BE2C (cell line): Measurements from ENCODE around the gene TMIGD3.

Experiments used
- DNase-seq: peaks from one replicate; pipeline ENCODE4 v3.0.0-alpha.2; 2020
- H3K27me3 ChIP-seq: fragments of 250-450 bp; sonication (Bioruptor Pico); 2 replicates; pipeline ENCODE4 v1.5.1; 2020; ENCODE audit warnings: mild to moderate bottlenecking
- H3K36me3 ChIP-seq: fragments of 250-450 bp; sonication (Bioruptor Pico); 2 replicates; pipeline ENCODE4 v1.5.1; 2020; ENCODE audit warnings: mild to moderate bottlenecking
- H3K4me1 ChIP-seq: fragments of 250-450 bp; sonication (Bioruptor Pico); 2 replicates; pipeline ENCODE4 v1.5.1; 2020
- H3K4me3 ChIP-seq: 2 replicates; pipeline ENCODE4 v1.5.1; 2011; ENCODE audit warnings: low read depth, low read length
- H3K9me3 ChIP-seq: fragments of 250-450 bp; sonication (Bioruptor Pico); 2 replicates; pipeline ENCODE4 v1.5.1; 2020
- TF ChIP-seq, protein P1 (sequence below): IDR thresholded peaks from 2 replicates; pipeline ENCODE4 v1.5.1; 2012; ENCODE audit warnings: mild to moderate bottlenecking, low read depth, low read length

Gene TMIGD3

DNA sequence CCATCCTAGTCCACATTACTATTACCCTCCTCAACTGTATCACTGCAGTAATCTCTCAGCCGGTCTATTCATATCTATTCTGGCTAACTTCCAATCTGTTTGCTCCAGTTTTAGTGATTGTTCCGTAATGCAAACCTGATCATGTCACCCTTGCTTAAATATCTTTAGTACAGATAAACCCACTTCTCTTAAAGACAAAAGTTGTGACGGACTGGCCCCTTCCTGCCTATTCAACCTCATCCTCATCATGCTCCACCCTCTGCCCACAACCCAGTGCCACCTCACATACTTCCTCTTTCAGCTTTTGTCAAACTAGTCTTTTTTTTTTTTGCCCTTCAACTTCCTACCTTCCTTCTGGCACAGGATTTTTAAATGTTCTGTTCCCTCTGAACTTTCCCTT lies 32.4 kb downstream of the TMIGD3 start:
- DNase-seq, result no peak
- H3K9me3 ChIP-seq, result no peaks in the 10 kb centered on the region
- H3K4me1 ChIP-seq, result no peaks in the 10 kb centered on the region; the same call in 1 of the 2 replicates
- H3K27me3 ChIP-seq, result no peaks in the 10 kb centered on the region
- H3K4me3 ChIP-seq, result no peak overlapping the region
- peaks cover 24% of the 10 kb centered on the region for H3K36me3 ChIP-seq
- TF ChIP-seq, protein P1, sequence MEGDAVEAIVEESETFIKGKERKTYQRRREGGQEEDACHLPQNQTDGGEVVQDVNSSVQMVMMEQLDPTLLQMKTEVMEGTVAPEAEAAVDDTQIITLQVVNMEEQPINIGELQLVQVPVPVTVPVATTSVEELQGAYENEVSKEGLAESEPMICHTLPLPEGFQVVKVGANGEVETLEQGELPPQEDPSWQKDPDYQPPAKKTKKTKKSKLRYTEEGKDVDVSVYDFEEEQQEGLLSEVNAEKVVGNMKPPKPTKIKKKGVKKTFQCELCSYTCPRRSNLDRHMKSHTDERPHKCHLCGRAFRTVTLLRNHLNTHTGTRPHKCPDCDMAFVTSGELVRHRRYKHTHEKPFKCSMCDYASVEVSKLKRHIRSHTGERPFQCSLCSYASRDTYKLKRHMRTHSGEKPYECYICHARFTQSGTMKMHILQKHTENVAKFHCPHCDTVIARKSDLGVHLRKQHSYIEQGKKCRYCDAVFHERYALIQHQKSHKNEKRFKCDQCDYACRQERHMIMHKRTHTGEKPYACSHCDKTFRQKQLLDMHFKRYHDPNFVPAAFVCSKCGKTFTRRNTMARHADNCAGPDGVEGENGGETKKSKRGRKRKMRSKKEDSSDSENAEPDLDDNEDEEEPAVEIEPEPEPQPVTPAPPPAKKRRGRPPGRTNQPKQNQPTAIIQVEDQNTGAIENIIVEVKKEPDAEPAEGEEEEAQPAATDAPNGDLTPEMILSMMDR, result no peak

DNA sequence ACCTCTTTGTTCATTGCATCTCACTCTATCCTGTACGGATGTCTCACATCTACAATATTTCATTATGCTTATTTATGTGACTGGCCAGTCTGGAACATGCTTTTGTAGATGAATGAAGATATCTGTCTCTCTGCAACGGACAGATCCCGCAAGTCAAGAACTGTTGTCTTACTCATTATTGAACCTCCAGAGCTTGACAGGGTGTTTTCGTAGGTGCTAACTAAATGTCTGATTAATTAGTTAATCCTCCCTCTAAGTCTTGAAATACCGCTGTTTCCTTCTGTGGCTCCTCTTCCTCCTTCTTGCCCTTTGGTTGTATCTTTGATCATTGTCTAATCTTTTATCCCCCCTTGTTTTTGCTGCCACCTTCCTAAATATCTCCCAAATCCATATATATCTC lies 32.8 kb downstream of the TMIGD3 start:
- no peaks in the 10 kb centered on the region for H3K27me3 ChIP-seq
- DNase-seq, result no peak
- no peaks in the 10 kb centered on the region; the same call in 1 of the 2 replicates for H3K4me1 ChIP-seq
- no peak overlapping the region for H3K4me3 ChIP-seq
- TF ChIP-seq, protein P1, result no peak
- peaks cover 24% of the 10 kb centered on the region for H3K36me3 ChIP-seq
- no peaks in the 10 kb centered on the region for H3K9me3 ChIP-seq

- no peaks in the 10 kb centered on the region for H3K27me3 ChIP-seq
- H3K36me3 ChIP-seq, result peaks cover 24% of the 10 kb centered on the region
- H3K4me1 ChIP-seq, result no peaks in the 10 kb centered on the region; the same call in 1 of the 2 replicates
- TF ChIP-seq, protein P1, result no peak
- H3K4me3 ChIP-seq, result no peak overlapping the region
- H3K9me3 ChIP-seq, result no peaks in the 10 kb centered on the region
- DNase-seq, result no peak
Observed at GRCh38 chr1:111469539-111469938, 33.9 kb downstream of the TMIGD3 start.

DNA sequence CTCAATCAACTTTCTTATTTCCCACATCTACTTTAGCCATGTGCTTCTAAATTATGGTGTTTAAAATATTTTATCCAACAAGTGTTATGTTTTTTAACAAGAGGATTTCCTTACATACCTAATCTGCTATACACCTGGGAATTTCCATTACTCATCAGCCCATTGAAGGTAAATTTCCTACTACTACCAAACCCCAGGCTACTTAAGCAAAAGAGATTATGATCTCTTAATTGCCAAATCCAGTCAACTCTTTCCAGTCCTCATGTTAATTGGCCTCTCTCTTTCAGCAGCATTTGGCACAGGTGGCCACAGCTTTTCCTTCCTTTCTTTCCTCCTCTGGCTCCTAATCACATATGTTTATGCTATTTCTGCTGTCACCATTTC lies 34.7 kb downstream of the TMIGD3 start:
- Histone ChIP-seq H3K4me3 (no peak overlapping the region), H3K36me3 (peaks cover 24% of the 10 kb centered on the region), H3K4me1 (no peaks in the 10 kb centered on the region; the same call in 1 of the 2 replicates), H3K27me3 (no peaks in the 10 kb centered on the region), H3K9me3 (no peaks in the 10 kb centered on the region)
- no peak for DNase-seq
- TF ChIP-seq, protein P1, result no peak

DNA sequence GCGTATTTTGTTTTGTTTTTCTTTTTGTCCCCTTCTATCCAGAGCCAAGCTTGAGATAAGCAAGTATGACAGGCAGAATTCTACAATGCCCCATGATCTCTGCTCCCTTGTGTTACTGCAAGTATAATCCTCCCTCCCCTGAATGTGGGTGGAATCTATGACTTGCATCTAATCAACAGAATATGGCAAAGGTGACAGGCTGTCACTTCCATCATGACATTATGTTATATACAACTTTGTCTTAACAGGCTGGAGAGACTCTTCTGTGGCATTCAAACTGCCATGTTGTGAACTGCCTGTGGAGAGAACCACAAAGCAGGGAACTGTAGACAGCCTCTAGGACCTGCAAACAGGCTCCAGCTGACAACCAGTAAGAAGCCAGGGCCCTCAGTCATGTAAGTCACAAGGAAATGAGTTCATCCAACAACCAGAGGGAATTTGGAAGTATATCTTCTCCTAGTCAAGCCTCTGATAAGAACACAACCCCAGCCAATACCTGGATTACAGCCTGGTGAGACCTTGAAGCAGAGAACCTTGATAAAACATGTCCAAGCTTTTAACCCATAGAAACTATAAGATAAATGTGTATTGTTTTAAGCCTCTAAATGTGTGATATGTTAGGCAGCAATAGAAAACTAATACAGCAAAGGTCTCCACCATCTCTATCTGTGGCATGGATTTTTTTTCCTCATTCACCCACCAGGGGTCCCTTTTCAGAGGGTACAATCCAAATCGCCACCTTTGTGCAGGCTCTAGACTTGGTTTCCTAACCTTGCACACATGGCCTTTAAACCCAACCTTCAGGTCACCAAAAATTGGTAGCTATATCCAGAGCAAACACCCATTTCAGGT lies 35.3 kb downstream of the TMIGD3 start:
- Histone ChIP-seq H3K27me3 (no peaks in the 10 kb centered on the region), H3K9me3 (no peaks in the 10 kb centered on the region), H3K36me3 (peaks cover 24% of the 10 kb centered on the region), H3K4me1 (no peaks in the 10 kb centered on the region; the same call in 1 of the 2 replicates), H3K4me3 (no peak overlapping the region)
- TF ChIP-seq, protein P1, result peak; percentile 31
- DNase-seq, result no peak

DNA sequence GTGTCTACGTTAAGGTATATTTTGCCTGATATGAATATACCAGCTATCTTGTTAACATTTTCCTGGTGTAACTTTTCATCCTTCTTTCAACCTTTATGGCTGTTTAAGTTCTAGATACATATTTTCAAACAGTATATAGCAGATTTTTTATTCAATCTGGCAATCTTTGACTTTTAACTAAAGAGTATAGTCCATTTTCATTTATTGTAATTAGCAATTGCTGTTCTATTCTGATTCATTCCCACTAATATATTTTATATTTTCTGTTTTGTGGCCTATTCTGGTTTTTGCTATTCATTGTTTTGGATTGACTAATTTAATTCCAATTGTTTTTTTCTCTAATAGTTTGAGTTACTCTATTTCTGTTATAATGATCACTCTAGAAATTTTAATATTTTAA lies 37.0 kb downstream of the TMIGD3 start:
- Histone ChIP-seq H3K4me3 (no peak overlapping the region), H3K27me3 (no peaks in the 10 kb centered on the region), H3K36me3 (peaks cover 36% of the 10 kb centered on the region), H3K9me3 (no peaks in the 10 kb centered on the region), H3K4me1 (no peaks in the 10 kb centered on the region; the same call in 1 of the 2 replicates)
- TF ChIP-seq, protein P1, result no peak
- DNase-seq, result no peak
